ENCODE measurements around the gene PRKCH. TPM values are rescaled to one million over a fixed set of nuclear protein-coding genes. Genes with fewer than 3 reads are reported as not detected.

Gene PRKCH
- total RNA-seq, 1 experiment from 2014 or later: 5.2 TPM

DNA sequence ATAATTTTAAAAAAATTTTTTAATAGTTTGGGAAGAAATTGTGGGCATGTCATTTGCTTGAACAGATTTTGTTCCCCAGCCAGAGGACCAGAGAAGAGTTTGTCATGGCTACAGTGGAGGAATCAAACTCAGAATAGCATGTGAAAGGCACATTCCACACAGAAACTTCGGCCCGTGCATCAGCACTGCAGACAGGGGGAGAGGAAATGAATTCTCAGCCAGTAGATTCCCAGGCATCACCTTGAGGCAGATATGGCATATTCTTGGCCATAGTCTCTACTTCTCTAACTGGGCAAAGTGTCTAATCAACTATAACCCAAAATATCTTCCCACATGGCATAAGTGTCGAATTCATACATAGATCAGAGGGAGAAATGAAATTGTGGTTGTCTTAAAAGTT, 153.3 kb downstream of the PRKCH start:
- H3K9me3 Mint-ChIP-seq: no peaks in the 10 kb centered on the region; a peak in 1 of 5 replicates
- no peak overlapping the region for H2BK5ac ChIP-seq (ENCODE audit: insufficient read length, low read length)
- no peak overlapping the region for H2AK5ac ChIP-seq (ENCODE audit: insufficient read length, low read length)
- H2BK20ac ChIP-seq (ENCODE audit: low read depth, low read length, poor library complexity, severe bottlenecking): no peak overlapping the region
- no peak overlapping the region for H3K4me2 ChIP-seq (ENCODE audit: insufficient read depth, insufficient read length, low read length)
- H3K23ac ChIP-seq (ENCODE audit: insufficient read length, low read depth, low read length): no peak overlapping the region
- peaks cover 45 to 57% of the 10 kb centered on the region in 2 experiments for H3K4me1 Mint-ChIP-seq
- no peak overlapping the region for H4K91ac ChIP-seq (ENCODE audit: insufficient read length, low read depth, low read length)
- H3K4me3 Mint-ChIP-seq: no peak overlapping the region
- H2BK15ac ChIP-seq (ENCODE audit: low read depth, low read length): no peak overlapping the region
- H4K5ac ChIP-seq (ENCODE audit: insufficient read length, low read depth, low read length): no peak overlapping the region
- H3K9me3 ChIP-seq (ENCODE audit: control insufficient read depth, low read depth, low read length): no peaks in the 10 kb centered on the region
- H2BK12ac ChIP-seq (ENCODE audit: insufficient read length, low read depth, low read length): no peak overlapping the region
- H4K8ac ChIP-seq (replicated peaks; ENCODE audit: insufficient read length, low read depth, low read length): no peak overlapping the region
- no peak overlapping the region for H2AFZ ChIP-seq (ENCODE audit: low read length)
- H3K14ac ChIP-seq (ENCODE audit: insufficient read depth, low read length): no peak overlapping the region
- no peak overlapping the region for H3K9ac ChIP-seq (ENCODE audit: extremely low read depth, insufficient read length, low read length)
- H3K27me3 ChIP-seq (ENCODE audit: insufficient read depth, low read length): no peaks in the 10 kb centered on the region
- no peaks in the 10 kb centered on the region; the same call in 1 of the 2 replicates for H3K27me3 Mint-ChIP-seq (ENCODE audit: low read depth)
- no peak overlapping the region for H3K27ac ChIP-seq (ENCODE audit: insufficient read length, low read depth, low read length)
- no peak overlapping the region for H3K18ac ChIP-seq (ENCODE audit: insufficient read length, low read depth, low read length)
- no peak overlapping the region for H3K4ac ChIP-seq (ENCODE audit: low read depth, low read length)
- no peak overlapping the region for H3T11ph ChIP-seq (ENCODE audit: low read length)
- no peaks in the 10 kb centered on the region for H3K36me3 Mint-ChIP-seq (ENCODE audit: insufficient read depth in 1 of 3, low read depth in 3 of 3)
- peaks cover 2% of the 10 kb centered on the region for H3K23me2 ChIP-seq (ENCODE audit: insufficient read length, low read depth, low read length, poor library complexity, severe bottlenecking)
- H3K79me2 ChIP-seq (ENCODE audit: insufficient read depth, low read length): no peaks in the 10 kb centered on the region
- H3K79me1 ChIP-seq (ENCODE audit: insufficient read depth, low read depth, low read length, poor library complexity, severe bottlenecking): no peaks in the 10 kb centered on the region
- H3K56ac ChIP-seq (ENCODE audit: insufficient read length, low read depth, low read length): no peak overlapping the region
- no peaks in the 10 kb centered on the region for H4K20me1 ChIP-seq (ENCODE audit: control insufficient read depth, insufficient read depth, insufficient read length)
- H3K27ac Mint-ChIP-seq: no peak overlapping the region
- peaks cover 5% of the 10 kb centered on the region; the same call in 1 of the 2 replicates for H3K4me1 ChIP-seq (ENCODE audit: insufficient read depth, low read length)
- TF ChIP-seq, protein P1, sequence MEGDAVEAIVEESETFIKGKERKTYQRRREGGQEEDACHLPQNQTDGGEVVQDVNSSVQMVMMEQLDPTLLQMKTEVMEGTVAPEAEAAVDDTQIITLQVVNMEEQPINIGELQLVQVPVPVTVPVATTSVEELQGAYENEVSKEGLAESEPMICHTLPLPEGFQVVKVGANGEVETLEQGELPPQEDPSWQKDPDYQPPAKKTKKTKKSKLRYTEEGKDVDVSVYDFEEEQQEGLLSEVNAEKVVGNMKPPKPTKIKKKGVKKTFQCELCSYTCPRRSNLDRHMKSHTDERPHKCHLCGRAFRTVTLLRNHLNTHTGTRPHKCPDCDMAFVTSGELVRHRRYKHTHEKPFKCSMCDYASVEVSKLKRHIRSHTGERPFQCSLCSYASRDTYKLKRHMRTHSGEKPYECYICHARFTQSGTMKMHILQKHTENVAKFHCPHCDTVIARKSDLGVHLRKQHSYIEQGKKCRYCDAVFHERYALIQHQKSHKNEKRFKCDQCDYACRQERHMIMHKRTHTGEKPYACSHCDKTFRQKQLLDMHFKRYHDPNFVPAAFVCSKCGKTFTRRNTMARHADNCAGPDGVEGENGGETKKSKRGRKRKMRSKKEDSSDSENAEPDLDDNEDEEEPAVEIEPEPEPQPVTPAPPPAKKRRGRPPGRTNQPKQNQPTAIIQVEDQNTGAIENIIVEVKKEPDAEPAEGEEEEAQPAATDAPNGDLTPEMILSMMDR (conservative IDR thresholded peaks at IDR 0.05): no peak
- no CpG with 5 or more reads among the region's 3 CpGs for WGBS (ENCODE audit: extremely low coverage, insufficient read length, low lambda C conversion rate)
- no peak overlapping the region for H2BK120ac ChIP-seq (ENCODE audit: low read depth, low read length, poor library complexity, severe bottlenecking)
- no peak for DNase-seq
